WTC11 (cell line): Measurements from ENCODE around the gene TAF3. TPM values are rescaled to one million over a fixed set of nuclear protein-coding genes. Genes with fewer than 3 reads are reported as not detected.

Source experiments
- ATAC-seq: fragments of 200-7000 bp; cut with Tn5 transposase; 2 replicates; pipeline ENCODE4 v1.10.0; 2021; ENCODE audit warnings: mild to moderate bottlenecking, moderate library complexity
- CTCF ChIA-PET: fragments of 300-600 bp; sonication (Branson Sonifier 250); formaldehyde crosslinking; loops from one replicate; lab custom pipeline; 2021; ENCODE audit warnings: antibody characterized with exemption; lab: Charles Lee
- POLR2A ChIA-PET: fragments of 350-600 bp; sonication (Branson Sonifier 250); formaldehyde crosslinking; loops from one replicate; lab custom pipeline; 2021; ENCODE audit warnings: antibody characterized with exemption; lab: Charles Lee
- DNase-seq: peaks from one replicate; pipeline ENCODE4 v3.0.0; 2021; ENCODE audit warnings: low spot score
- H3K27ac Mint-ChIP-seq: 2 replicates; pipeline ENCODE4 v1.8.0; 2021; ENCODE audit warnings: mixed read lengths
- H3K27me3 Mint-ChIP-seq: 2 replicates; pipeline ENCODE4 v1.8.0; 2021; ENCODE audit warnings: low read depth, mild to moderate bottlenecking, moderate library complexity, mixed read lengths
- H3K36me3 Mint-ChIP-seq: 2 replicates; pipeline ENCODE4 v1.8.0; 2021; ENCODE audit warnings: mixed read lengths
- H3K4me1 Mint-ChIP-seq: 2 replicates; pipeline ENCODE4 v1.8.0; 2022; ENCODE audit warnings: mixed read lengths
- H3K4me3 Mint-ChIP-seq: 2 replicates; pipeline ENCODE4 v1.8.0; 2021; ENCODE audit warnings: mild to moderate bottlenecking, moderate library complexity, mixed read lengths
- H3K9me3 Mint-ChIP-seq: 2 replicates; pipeline ENCODE4 v1.8.0; 2021; ENCODE audit warnings: mixed read lengths
- CBFB ChIP-seq: sonication (generic); formaldehyde crosslinking; IDR thresholded peaks from 2 replicates; pipeline ENCODE4 v1.8.1; 2022; ENCODE audit warnings: mild to moderate bottlenecking, low read depth, missing genetic modification reagents
- EMX1 ChIP-seq: fragments of 250-450 bp; sonication (Bioruptor Pico); IDR thresholded peaks from 2 replicates; pipeline ENCODE4 v1.8.0; 2021; ENCODE audit warnings: mild to moderate bottlenecking
- ESRRA ChIP-seq: sonication (generic); formaldehyde crosslinking; IDR thresholded peaks from 2 replicates; pipeline ENCODE4 v1.8.1; 2022; ENCODE audit warnings: mild to moderate bottlenecking, missing genetic modification reagents, borderline replicate concordance
- ETV6 ChIP-seq: sonication (generic); formaldehyde crosslinking; IDR thresholded peaks from 2 replicates; pipeline ENCODE4 v1.8.1; 2022; ENCODE audit warnings: mild to moderate bottlenecking, missing genetic modification reagents
- GTF2I ChIP-seq: fragments of 250-450 bp; sonication (Bioruptor Pico); conservative IDR thresholded peaks from 2 replicates; pipeline ENCODE4 v1.4.0; 2021; ENCODE audit warnings: mild to moderate bottlenecking
- HMGA2 ChIP-seq: fragments of 250-450 bp; sonication (Bioruptor Pico); IDR thresholded peaks from 2 replicates; pipeline ENCODE4 v1.4.0; 2021; ENCODE audit warnings: mild to moderate bottlenecking, moderate library complexity
- MXD4 ChIP-seq: fragments of 250-450 bp; sonication (Bioruptor Pico); IDR thresholded peaks from 2 replicates; pipeline ENCODE4 v1.8.0; 2021; ENCODE audit warnings: mild to moderate bottlenecking, moderate library complexity, borderline replicate concordance
- NFYB ChIP-seq: sonication (generic); formaldehyde crosslinking; conservative IDR thresholded peaks from 2 replicates; pipeline ENCODE4 v1.8.0; 2022; ENCODE audit warnings: low read depth, missing genetic modification reagents
- NR2C2 ChIP-seq: sonication (generic); formaldehyde crosslinking; IDR thresholded peaks from 2 replicates; pipeline ENCODE4 v1.8.0; 2022; ENCODE audit warnings: mild to moderate bottlenecking, missing genetic modification reagents
- PRRX2 ChIP-seq: fragments of 250-450 bp; sonication (Bioruptor Pico); IDR thresholded peaks from 2 replicates; pipeline ENCODE4 v1.8.0; 2021; ENCODE audit warnings: mild to moderate bottlenecking
- RELA ChIP-seq: sonication (generic); formaldehyde crosslinking; IDR thresholded peaks from 2 replicates; pipeline ENCODE4 v1.8.1; 2022; ENCODE audit warnings: missing genetic modification reagents, mild to moderate bottlenecking, borderline replicate concordance
- TEAD1 ChIP-seq: sonication (generic); formaldehyde crosslinking; IDR thresholded peaks from 2 replicates; pipeline ENCODE4 v1.8.0; 2022; ENCODE audit warnings: mild to moderate bottlenecking, missing genetic modification reagents
- TEAD4 ChIP-seq: sonication (generic); formaldehyde crosslinking; IDR thresholded peaks from 2 replicates; pipeline ENCODE4 v1.8.0; 2022; ENCODE audit warnings: mild to moderate bottlenecking, missing genetic modification reagents
- TP53 ChIP-seq: sonication (generic); formaldehyde crosslinking; IDR thresholded peaks from 2 replicates; pipeline ENCODE4 v1.8.1; 2023; ENCODE audit warnings: mild to moderate bottlenecking, missing genetic modification reagents
- ZNF121 ChIP-seq: sonication (generic); formaldehyde crosslinking; IDR thresholded peaks from 2 replicates; pipeline ENCODE4 v1.8.0; 2023; ENCODE audit warnings: missing genetic modification reagents
- ZNF396 ChIP-seq: fragments of 250-450 bp; sonication (Bioruptor Pico); IDR thresholded peaks from 2 replicates; pipeline ENCODE4 v1.8.0; 2021; ENCODE audit warnings: mild to moderate bottlenecking, moderate library complexity, borderline replicate concordance
- total RNA-seq: library from RNA; stranded (reverse); gene quantifications from 3 replicates; pipeline ENCODE4 v1.2.3, GENCODE V29; 2021
- TF ChIP-seq, protein P1 (sequence below): sonication (generic); formaldehyde crosslinking; IDR thresholded peaks from 2 replicates; pipeline ENCODE4 v1.8.0; 2022; ENCODE audit warnings: mild to moderate bottlenecking, missing genetic modification reagents
- TF ChIP-seq, protein P2 (sequence below): fragments of 250-450 bp; sonication (Bioruptor Pico); IDR thresholded peaks from 2 replicates; pipeline ENCODE4 v1.9.0; 2021; ENCODE audit warnings: mild to moderate bottlenecking
- TF ChIP-seq, protein P3 (sequence below): sonication (generic); formaldehyde crosslinking; IDR thresholded peaks from 2 replicates; pipeline ENCODE4 v1.8.1; 2023; ENCODE audit warnings: mild to moderate bottlenecking, missing genetic modification reagents, moderate library complexity

TAF3 gene
- total RNA-seq, 1 experiment from 2014 or later, result 8.9 TPM

DNA sequence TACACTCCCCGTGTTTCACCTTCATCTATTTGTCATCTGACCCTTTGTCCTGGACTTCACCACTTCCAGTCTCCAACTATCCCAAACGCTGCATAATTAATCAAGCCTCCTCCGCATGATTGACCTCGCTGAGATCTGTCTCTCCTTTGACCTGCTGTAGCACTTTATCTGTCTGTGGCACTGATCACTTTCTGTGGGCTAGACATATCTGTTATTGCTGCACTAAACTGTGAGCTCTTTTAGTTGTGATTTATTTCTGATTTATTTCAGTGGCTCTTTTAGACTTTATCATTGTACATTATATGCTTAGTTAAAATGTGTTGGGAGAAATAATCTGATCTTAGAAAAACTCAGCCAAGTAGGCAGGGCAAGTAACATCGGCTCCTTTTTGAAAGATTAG lies 144.3 kb downstream of the TAF3 start (continued):
- TF ChIP-seq TP53 (CRISPR knock-in tag) (no peak), TEAD1 (no peak), ZNF121 (CRISPR knock-in tag) (no peak), ZNF396 (no peak)
- TF ChIP-seq, all 79 proteins: peak for 0

GRCh38 chr10:7965457-7965856 lies 147.2 kb downstream of the TAF3 start:
- Mint-ChIP-seq H3K4me3 (no peak overlapping the region), H3K27me3 (no peaks in the 10 kb centered on the region), H3K9me3 (no peaks in the 10 kb centered on the region), H3K27ac (no peak overlapping the region), H3K36me3 (peaks cover 9% of the 10 kb centered on the region), H3K4me1 (peaks cover 2% of the 10 kb centered on the region; the same call in 1 of the 2 replicates)
- TF ChIP-seq CBFB (CRISPR knock-in tag) (no peak), EMX1 (no peak)
- ChIA-PET CTCF (no interaction called here), POLR2A (no interaction called here)
- DNase-seq (no peak), ATAC-seq (no peak)

- Mint-ChIP-seq H3K27ac (no peak overlapping the region), H3K36me3 (peaks cover 9% of the 10 kb centered on the region), H3K9me3 (no peaks in the 10 kb centered on the region), H3K4me1 (peaks cover 2% of the 10 kb centered on the region; the same call in 1 of the 2 replicates), H3K27me3 (no peaks in the 10 kb centered on the region), H3K4me3 (no peak overlapping the region)
- ATAC-seq (no peak), DNase-seq (no peak)
- ChIA-PET POLR2A (no interaction called here), CTCF (no interaction called here)
- no peak for TF ChIP-seq NR2C2 (CRISPR knock-in tag)
- TF ChIP-seq ESRRA (CRISPR knock-in tag), result no peak
- no peak for TF ChIP-seq TEAD4 (CRISPR knock-in tag)
- TF ChIP-seq, protein P1, sequence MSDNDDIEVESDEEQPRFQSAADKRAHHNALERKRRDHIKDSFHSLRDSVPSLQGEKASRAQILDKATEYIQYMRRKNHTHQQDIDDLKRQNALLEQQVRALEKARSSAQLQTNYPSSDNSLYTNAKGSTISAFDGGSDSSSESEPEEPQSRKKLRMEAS (CRISPR knock-in tag), result no peak
- TF ChIP-seq NFYB (CRISPR knock-in tag), result no peak
- no peak for TF ChIP-seq HMGA2
- TF ChIP-seq RELA (CRISPR knock-in tag), result no peak
- TF ChIP-seq ETV6, result no peak
These were observed 148.7 kb downstream of the TAF3 start for GRCh38 chr10:7967035-7967434.

- peaks cover 9% of the 10 kb centered on the region for H3K36me3 Mint-ChIP-seq
- CTCF ChIA-PET, result no interaction called here
These were observed 150.3 kb downstream of the TAF3 start for GRCh38 chr10:7968510-7969112.

More at GRCh38 chr10:7968510-7969112, 150.3 kb downstream of the TAF3 start:
- no peak for DNase-seq
- no peaks in the 10 kb centered on the region for H3K9me3 Mint-ChIP-seq
- POLR2A ChIA-PET, result no interaction called here
- no peak overlapping the region for H3K27ac Mint-ChIP-seq
- peaks cover 2% of the 10 kb centered on the region; the same call in 1 of the 2 replicates for H3K4me1 Mint-ChIP-seq
- no peak overlapping the region for H3K4me3 Mint-ChIP-seq
- ATAC-seq, result no peak
- H3K27me3 Mint-ChIP-seq, result no peaks in the 10 kb centered on the region
- TF ChIP-seq HMGA2, result no peak
- TF ChIP-seq, protein P1 (CRISPR knock-in tag), result no peak
- no peak for TF ChIP-seq EMX1
- no peak for TF ChIP-seq GTF2I (CRISPR knock-in tag)
- no peak for TF ChIP-seq ZNF121 (CRISPR knock-in tag)
- TF ChIP-seq, protein P2, sequence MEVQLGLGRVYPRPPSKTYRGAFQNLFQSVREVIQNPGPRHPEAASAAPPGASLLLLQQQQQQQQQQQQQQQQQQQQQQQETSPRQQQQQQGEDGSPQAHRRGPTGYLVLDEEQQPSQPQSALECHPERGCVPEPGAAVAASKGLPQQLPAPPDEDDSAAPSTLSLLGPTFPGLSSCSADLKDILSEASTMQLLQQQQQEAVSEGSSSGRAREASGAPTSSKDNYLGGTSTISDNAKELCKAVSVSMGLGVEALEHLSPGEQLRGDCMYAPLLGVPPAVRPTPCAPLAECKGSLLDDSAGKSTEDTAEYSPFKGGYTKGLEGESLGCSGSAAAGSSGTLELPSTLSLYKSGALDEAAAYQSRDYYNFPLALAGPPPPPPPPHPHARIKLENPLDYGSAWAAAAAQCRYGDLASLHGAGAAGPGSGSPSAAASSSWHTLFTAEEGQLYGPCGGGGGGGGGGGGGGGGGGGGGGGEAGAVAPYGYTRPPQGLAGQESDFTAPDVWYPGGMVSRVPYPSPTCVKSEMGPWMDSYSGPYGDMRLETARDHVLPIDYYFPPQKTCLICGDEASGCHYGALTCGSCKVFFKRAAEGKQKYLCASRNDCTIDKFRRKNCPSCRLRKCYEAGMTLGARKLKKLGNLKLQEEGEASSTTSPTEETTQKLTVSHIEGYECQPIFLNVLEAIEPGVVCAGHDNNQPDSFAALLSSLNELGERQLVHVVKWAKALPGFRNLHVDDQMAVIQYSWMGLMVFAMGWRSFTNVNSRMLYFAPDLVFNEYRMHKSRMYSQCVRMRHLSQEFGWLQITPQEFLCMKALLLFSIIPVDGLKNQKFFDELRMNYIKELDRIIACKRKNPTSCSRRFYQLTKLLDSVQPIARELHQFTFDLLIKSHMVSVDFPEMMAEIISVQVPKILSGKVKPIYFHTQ (CRISPR knock-in tag), result no peak
- no peak for TF ChIP-seq ESRRA (CRISPR knock-in tag)
- TF ChIP-seq, protein P3, sequence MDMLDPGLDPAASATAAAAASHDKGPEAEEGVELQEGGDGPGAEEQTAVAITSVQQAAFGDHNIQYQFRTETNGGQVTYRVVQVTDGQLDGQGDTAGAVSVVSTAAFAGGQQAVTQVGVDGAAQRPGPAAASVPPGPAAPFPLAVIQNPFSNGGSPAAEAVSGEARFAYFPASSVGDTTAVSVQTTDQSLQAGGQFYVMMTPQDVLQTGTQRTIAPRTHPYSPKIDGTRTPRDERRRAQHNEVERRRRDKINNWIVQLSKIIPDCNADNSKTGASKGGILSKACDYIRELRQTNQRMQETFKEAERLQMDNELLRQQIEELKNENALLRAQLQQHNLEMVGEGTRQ (CRISPR knock-in tag), result no peak
- no peak for TF ChIP-seq PRRX2 (CRISPR knock-in tag)
- no peak for TF ChIP-seq MXD4 (CRISPR knock-in tag)
